GM18520 (cell line): Measurements from ENCODE around the gene ADGRB2.
"Not testable (repeated sequence)": the region's sequence is repeated elsewhere in the genome, so short reads cannot be mapped to it uniquely, and the experiment has no call there.

Experiments used
- ATAC-seq: cut with Tn5 transposase; IDR thresholded peaks from one replicate; pipeline ENCODE4 v1.9.1; 2021; ENCODE audit not compliant: unreplicated experiment

ADGRB2 gene

GRCh38 chr1:31730336-31731048 lies 33.6 kb downstream of the ADGRB2 start:
- no peak for ATAC-seq

- no peak for ATAC-seq
Measured at GRCh38 chr1:31727849-31728248, 36.3 kb downstream of the ADGRB2 start.

GRCh38 chr1:31727195-31727594 lies 36.9 kb downstream of the ADGRB2 start:
- no peak for ATAC-seq

DNA sequence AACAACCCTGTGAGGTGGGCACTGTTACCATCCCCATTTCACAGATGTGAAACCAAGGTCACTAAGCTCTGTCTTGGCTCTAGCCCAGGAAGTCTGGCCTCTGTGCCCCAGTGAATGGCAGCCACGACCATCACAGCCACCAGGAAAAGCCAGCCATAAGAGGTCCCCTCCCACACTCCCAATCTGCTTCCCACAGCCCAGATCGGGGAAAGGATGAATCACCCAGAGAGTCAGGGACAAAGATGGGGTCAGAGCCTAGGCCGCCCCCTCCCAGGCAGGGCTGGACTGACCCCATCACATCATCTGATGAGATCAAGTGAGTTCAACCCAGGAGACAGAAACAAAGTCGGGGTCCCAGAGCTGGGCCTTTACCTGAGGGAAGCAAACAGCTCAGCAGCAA lies 37.4 kb downstream of the ADGRB2 start:
- ATAC-seq: no peak

GRCh38 chr1:31725777-31726535 lies 38.2 kb downstream of the ADGRB2 start:
- no peak for ATAC-seq

- no peak for ATAC-seq
Measured at GRCh38 chr1:31725134-31725533, 39.0 kb downstream of the ADGRB2 start.

GRCh38 chr1:31723828-31724359 lies 40.2 kb downstream of the ADGRB2 start:
- ATAC-seq: no peak

DNA sequence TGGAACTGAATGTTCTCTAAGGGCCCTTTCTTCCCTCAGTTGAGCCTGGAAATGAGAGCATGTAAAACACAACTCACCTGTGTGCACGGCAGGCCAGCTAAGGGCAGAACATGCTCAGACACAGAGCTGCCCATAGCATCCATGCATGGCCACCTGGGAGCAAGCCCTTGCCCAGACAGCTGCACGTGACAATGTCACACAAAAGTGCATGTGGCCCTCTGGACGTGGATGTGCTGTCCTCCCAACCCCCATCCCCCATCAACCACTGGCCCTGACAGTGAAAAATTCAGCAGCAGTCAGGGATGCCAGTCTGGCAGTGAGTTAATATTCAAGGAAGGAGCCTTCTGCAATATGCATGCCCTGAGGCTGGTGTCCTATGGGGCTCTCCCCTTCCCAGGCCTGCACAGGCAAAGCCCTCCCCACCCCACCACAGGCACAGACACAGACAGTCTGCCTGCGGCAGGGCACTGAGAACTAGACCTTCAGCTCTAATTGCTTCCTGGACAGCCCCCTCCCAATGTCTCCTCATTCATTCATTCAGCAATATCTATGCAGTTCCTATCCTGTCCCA lies 45.7 kb downstream of the ADGRB2 start:
- ATAC-seq: no peak

GRCh38 chr1:31717341-31717740 lies 46.8 kb downstream of the ADGRB2 start:
- no peak for ATAC-seq

GRCh38 chr1:31715873-31716220 lies 48.3 kb downstream of the ADGRB2 start:
- ATAC-seq: no peak

GRCh38 chr1:31715087-31715872 lies 48.9 kb downstream of the ADGRB2 start:
- ATAC-seq: no peak

GRCh38 chr1:31714442-31715086 lies 49.6 kb downstream of the ADGRB2 start:
- ATAC-seq: no peak

DNA sequence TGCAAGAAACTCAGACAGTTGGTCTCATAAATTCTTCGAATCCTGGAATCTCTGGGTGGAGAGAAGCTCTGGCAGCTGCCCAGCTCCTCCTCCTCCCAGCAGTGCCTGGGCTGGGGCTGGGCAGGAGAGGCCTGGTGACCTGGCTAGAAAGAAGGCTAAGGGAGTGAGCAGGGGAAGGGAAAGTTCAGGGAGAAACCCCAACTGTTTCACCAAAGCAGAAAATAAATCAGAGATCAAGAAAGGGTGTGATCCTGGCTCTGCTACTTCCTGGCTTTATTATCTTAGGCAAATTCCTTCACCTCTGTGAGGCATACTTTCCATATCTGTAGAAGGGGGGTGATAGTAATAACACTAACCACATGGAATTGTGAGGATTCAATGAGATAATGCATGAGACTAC lies 51.5 kb downstream of the ADGRB2 start:
- ATAC-seq: no peak

GRCh38 chr1:31712068-31712467 lies 52.1 kb downstream of the ADGRB2 start:
- ATAC-seq: no peak

DNA sequence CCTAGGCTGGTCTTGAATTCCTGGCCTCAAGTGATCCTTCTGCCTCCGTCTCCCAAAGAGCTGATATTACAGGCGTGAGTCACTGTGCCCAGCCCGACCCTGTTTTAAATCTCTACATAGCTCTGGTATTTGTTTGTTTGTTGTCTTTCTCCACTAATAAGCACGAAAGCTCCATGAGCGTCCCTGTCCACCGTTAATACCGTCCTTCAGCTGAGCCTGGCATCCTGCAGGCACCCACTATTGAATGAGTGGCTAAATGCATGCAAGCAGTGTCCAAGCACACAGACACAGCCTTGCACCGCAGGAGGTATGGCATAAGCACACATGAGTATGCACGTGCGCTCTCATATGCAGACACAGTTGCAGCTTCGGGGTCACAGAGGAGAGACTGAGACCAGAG lies 55.8 kb downstream of the ADGRB2 start:
- ATAC-seq: no peak

DNA sequence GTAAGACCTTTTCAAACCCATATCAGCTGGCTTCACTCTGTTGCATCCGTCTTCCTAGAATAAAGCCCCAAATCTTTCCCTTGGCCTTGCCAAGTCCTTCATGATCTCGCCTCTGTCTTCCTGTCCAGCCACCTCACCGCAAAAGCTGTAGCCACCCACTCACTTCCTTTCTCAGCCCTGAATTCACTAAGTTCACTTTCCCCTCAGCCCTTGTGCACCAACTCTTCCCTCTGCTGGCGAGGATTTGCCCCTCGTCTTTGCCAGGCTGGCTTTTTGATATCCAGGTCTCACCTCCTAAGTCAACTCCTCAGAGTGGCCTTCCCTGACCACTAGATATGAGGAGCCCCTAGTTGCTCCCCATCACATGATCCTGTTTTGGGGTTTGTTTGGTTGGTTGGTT lies 56.4 kb downstream of the ADGRB2 start:
- ATAC-seq: no peak

GRCh38 chr1:31707059-31707600 lies 57.0 kb downstream of the ADGRB2 start:
- not testable (repeated sequence) for ATAC-seq

DNA sequence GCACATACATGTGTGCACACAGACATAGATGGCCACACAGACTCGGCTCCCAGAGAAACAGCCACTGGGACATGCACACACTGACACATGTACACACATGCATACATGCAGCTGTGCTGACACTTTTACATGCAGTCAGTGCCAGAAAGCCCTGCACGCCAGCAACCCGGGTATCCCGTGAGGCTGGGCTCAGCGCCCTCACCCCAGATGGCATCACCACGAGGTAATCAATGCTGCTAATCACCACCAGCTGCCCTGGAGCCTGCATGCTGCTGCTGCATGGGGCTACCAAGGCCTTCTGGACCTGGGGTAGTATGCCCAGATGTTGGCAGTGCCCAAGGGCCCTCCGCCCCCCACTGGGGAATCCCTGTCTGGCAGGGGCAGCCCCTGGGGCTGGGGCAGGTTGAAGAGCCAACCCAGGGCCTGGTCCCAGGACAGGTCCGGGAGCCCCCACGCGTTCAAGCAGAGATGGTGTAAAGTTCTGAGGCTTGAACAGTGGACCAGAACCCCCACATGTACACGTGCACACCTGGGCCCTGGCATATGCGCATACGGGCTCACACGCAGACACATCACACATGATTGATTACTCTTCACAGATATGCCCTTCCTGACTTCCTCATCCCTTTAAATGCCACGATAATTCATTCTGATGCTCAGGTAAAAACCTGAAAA lies 57.6 kb downstream of the ADGRB2 start:
- no peak for ATAC-seq

- no peak for ATAC-seq
Measured at GRCh38 chr1:31705080-31705866, 58.9 kb downstream of the ADGRB2 start.
